NOMO-1 treated with dmso at 0.1 percent for 144 hours (cell line): ENCODE measurements around the gene SYT3.
A peak's percentile ranks its signal among the peaks of the same experiment; 100 is the strongest.

Experiments
- DNase-seq: peaks from one replicate; lab custom pipeline; 2025; ENCODE audit not compliant: unreplicated experiment; lab: John Stamatoyannopoulos, UW

The SYT3 gene

GRCh38 chr19:50661766-50662650 lies 22.3 kb upstream of the SYT3 start:
- DNase-seq: no peak

- DNase-seq: no peak
Observed at GRCh38 chr19:50661023-50661422, 21.3 kb upstream of the SYT3 start.

GRCh38 chr19:50660088-50660366 lies 20.3 kb upstream of the SYT3 start:
- DNase-seq: no peak

GRCh38 chr19:50659318-50660087 lies 19.8 kb upstream of the SYT3 start:
- DNase-seq: no peak

- peak; percentile 91 for DNase-seq
Observed at GRCh38 chr19:50658441-50659317, 19.0 kb upstream of the SYT3 start.

- DNase-seq: peak; percentile 99
Observed at GRCh38 chr19:50657712-50658440, 18.2 kb upstream of the SYT3 start.

- no peak for DNase-seq
Observed at GRCh38 chr19:50657222-50657669, 17.6 kb upstream of the SYT3 start.

GRCh38 chr19:50654882-50655281 lies 15.2 kb upstream of the SYT3 start:
- no peak for DNase-seq

GRCh38 chr19:50652722-50653121 lies 13.0 kb upstream of the SYT3 start:
- DNase-seq: no peak

- no peak for DNase-seq
Observed at GRCh38 chr19:50651174-50651573, 11.5 kb upstream of the SYT3 start.

- DNase-seq: no peak
Observed at GRCh38 chr19:50649433-50650391, 10.0 kb upstream of the SYT3 start, which contains the start of gene C19orf81. Gene C19orf81 (plus strand): TSS chr19:50649445. CDS start chr19:50649445, 0 bp downstream.

- no peak for DNase-seq
Observed at GRCh38 chr19:50648659-50649058, 9.0 kb upstream of the SYT3 start.

GRCh38 chr19:50647879-50648615 lies 8.4 kb upstream of the SYT3 start:
- no peak for DNase-seq

GRCh38 chr19:50646074-50646807 lies 6.6 kb upstream of the SYT3 start:
- no peak for DNase-seq

- DNase-seq: no peak
Observed at GRCh38 chr19:50645107-50645506, 5.4 kb upstream of the SYT3 start.

- no peak for DNase-seq
Observed at GRCh38 chr19:50644315-50644915, 4.7 kb upstream of the SYT3 start.

GRCh38 chr19:50640368-50640767 lies 687 bp upstream of the SYT3 start:
- no peak for DNase-seq

GRCh38 chr19:50638600-50638999 lies 1.1 kb downstream of the SYT3 start:
- DNase-seq: no peak
